Endodermal cell (in vitro differentiated cells): ENCODE measurements around the gene MICAL3. TPM values are rescaled to one million over a fixed set of nuclear protein-coding genes. Genes with fewer than 3 reads are reported as not detected.
A peak's percentile ranks its signal among the peaks of the same experiment; 100 is the strongest.

Source experiments
- DNase-seq: peaks from one replicate; pipeline ENCODE4 v3.0.0-alpha.2; 2017
- H3K27ac ChIP-seq: 2 replicates; pipeline ENCODE4 v1.5.1; 2013; ENCODE audit warnings: mild to moderate bottlenecking, low read depth, low read length, moderate library complexity
- H3K27me3 ChIP-seq: 2 replicates; pipeline ENCODE4 v1.6.1; 2013; ENCODE audit warnings: mild to moderate bottlenecking, low read length, moderate library complexity; ENCODE audit not compliant: insufficient read depth, control insufficient read depth, poor library complexity, severe bottlenecking
- H3K36me3 ChIP-seq: 2 replicates; pipeline ENCODE4 v1.7.0; 2013; ENCODE audit warnings: mild to moderate bottlenecking, low read length, moderate library complexity; ENCODE audit not compliant: control insufficient read depth, insufficient read depth
- H3K4me1 ChIP-seq: one replicate; pipeline ENCODE4 v1.7.0; 2013; ENCODE audit warnings: low read length; ENCODE audit not compliant: control insufficient read depth, insufficient read depth
- H3K4me3 ChIP-seq: 2 replicates; pipeline ENCODE4 v1.5.1; 2013; ENCODE audit warnings: mild to moderate bottlenecking, low read length, moderate library complexity
- H3K9ac ChIP-seq: 2 replicates; pipeline ENCODE4 v1.6.1; 2013; ENCODE audit warnings: mild to moderate bottlenecking, low read length, moderate library complexity; ENCODE audit not compliant: poor library complexity, severe bottlenecking; ENCODE audit errors: extremely low read depth
- H3K9me3 ChIP-seq: 2 replicates; pipeline ENCODE4 v1.6.1; 2013; ENCODE audit warnings: mild to moderate bottlenecking, low read length, moderate library complexity; ENCODE audit not compliant: control insufficient read depth
- H3K27ac Mint-ChIP-seq: 2 replicates; pipeline ENCODE4 v1.8.0; 2020; ENCODE audit warnings: mixed read lengths
- H3K27me3 Mint-ChIP-seq: 2 replicates; pipeline ENCODE4 v1.8.0; 2021; ENCODE audit warnings: mild to moderate bottlenecking, mixed read lengths; ENCODE audit not compliant: insufficient read depth
- H3K36me3 Mint-ChIP-seq: 2 replicates; pipeline ENCODE4 v1.8.0; 2020; ENCODE audit warnings: low read depth, mixed read lengths
- H3K4me1 Mint-ChIP-seq: 2 replicates; pipeline ENCODE4 v1.8.0; 2020; ENCODE audit warnings: mixed read lengths
- H3K4me3 Mint-ChIP-seq: 2 replicates; pipeline ENCODE4 v1.8.0; 2020; ENCODE audit warnings: mild to moderate bottlenecking, moderate library complexity, mixed read lengths
- H3K9me3 Mint-ChIP-seq: 2 replicates; pipeline ENCODE4 v1.8.0; 2020; ENCODE audit warnings: mild to moderate bottlenecking, mixed read lengths
- CTCF ChIP-seq: fragments of 200-600 bp; sonication (generic); conservative IDR thresholded peaks from 2 replicates; pipeline ENCODE4 v1.5.0; 2021; ENCODE audit warnings: antibody characterized with exemption, mild to moderate bottlenecking
- WGBS, 2 experiments: methylation state at CpG; one replicate each; pipeline versions ENCODE4 v1.1.5 to v1.1.7; 2013; ENCODE audit warnings: missing lambda C conversion rate in 2 of 2, mixed read lengths in 1 of 2; ENCODE audit not compliant: insufficient coverage in 1 of 2, insufficient read length in 1 of 2; 5-methylcytosine and 5-hydroxymethylcytosine counted together
- total RNA-seq, 2 donors: library from RNA; stranded (reverse); fragmentation: NEBNext Ultra II Directional in 1 of 2; extraction: Animal tissue kit (Norgen Biotek cat#: 25700) in 1 of 2; gene quantifications; 2 replicates in 1 of 2; 3 replicates in 1 of 2; pipeline ENCODE4 v1.2.1, GENCODE V29; 2021

The MICAL3 gene
- total RNA-seq, 2 donors from 2014 or later, result 42.8 to 48.1 TPM

GRCh38 chr22:17921871-17922821 is 102.2 kb downstream of the MICAL3 start:
- Mint-ChIP-seq H3K27ac (peak overlapping the region; percentile 87), H3K9me3 (no peaks in the 10 kb centered on the region), H3K27me3 (no peaks in the 10 kb centered on the region), H3K4me1 (peaks cover 54% of the 10 kb centered on the region), H3K4me3 (peak overlapping the region; percentile 22), H3K36me3 (no peaks in the 10 kb centered on the region)
- Histone ChIP-seq H3K27ac (no peak overlapping the region), H3K9ac (no peak overlapping the region), H3K4me1 (peaks cover 9% of the 10 kb centered on the region), H3K36me3 (no peaks in the 10 kb centered on the region), H3K4me3 (peak overlapping the region; percentile 59), H3K27me3 (no peaks in the 10 kb centered on the region), H3K9me3 (no peaks in the 10 kb centered on the region)
- no peak for TF ChIP-seq CTCF
- peak; percentile 94 for DNase-seq
- WGBS, 2 experiments, result 25 to 39% methylated on average over 10 to 14 of the region's 14 CpGs

- Histone ChIP-seq H3K4me1 (peaks cover 9% of the 10 kb centered on the region), H3K4me3 (peak overlapping the region; percentile 64), H3K27ac (no peak overlapping the region), H3K36me3 (no peaks in the 10 kb centered on the region), H3K9ac (no peak overlapping the region), H3K27me3 (no peaks in the 10 kb centered on the region), H3K9me3 (no peaks in the 10 kb centered on the region)
- no peak for DNase-seq
- Mint-ChIP-seq H3K4me1 (peaks cover 54% of the 10 kb centered on the region), H3K4me3 (peak overlapping the region; percentile 22), H3K27ac (no peak overlapping the region), H3K27me3 (no peaks in the 10 kb centered on the region), H3K9me3 (no peaks in the 10 kb centered on the region), H3K36me3 (no peaks in the 10 kb centered on the region)
- 87 to 88% methylated on average over 6 of the region's 6 CpGs for WGBS, 2 experiments
- TF ChIP-seq CTCF, result no peak
Measured at GRCh38 chr22:17920992-17921650, 103.2 kb downstream of the MICAL3 start.

GRCh38 chr22:17920145-17920605 is 104.2 kb downstream of the MICAL3 start:
- Histone ChIP-seq H3K36me3 (no peaks in the 10 kb centered on the region), H3K9me3 (no peaks in the 10 kb centered on the region), H3K4me1 (peaks cover 9% of the 10 kb centered on the region), H3K9ac (peak overlapping the region; percentile 34), H3K27me3 (no peaks in the 10 kb centered on the region), H3K4me3 (peak overlapping the region; percentile 64), H3K27ac (peak overlapping the region; percentile 27)
- peak; percentile 88 for DNase-seq
- peaks cover 47% of the 10 kb centered on the region for H3K4me1 Mint-ChIP-seq
- no peaks in the 10 kb centered on the region for H3K36me3 Mint-ChIP-seq
- H3K9me3 Mint-ChIP-seq, result no peaks in the 10 kb centered on the region
- peak overlapping the region; percentile 38 for H3K4me3 Mint-ChIP-seq
- H3K27ac Mint-ChIP-seq, result peak overlapping the region; percentile 88
- TF ChIP-seq CTCF, result peak; percentile 42
- WGBS, 2 experiments, result 23 to 45% methylated on average over 8 to 15 of the region's 15 CpGs
- H3K27me3 Mint-ChIP-seq, result no peaks in the 10 kb centered on the region
